H9 (cell line): Measurements from ENCODE around the gene SRSF6. TPM values are rescaled to one million over a fixed set of nuclear protein-coding genes. Genes with fewer than 3 reads are reported as not detected.

ENCODE experiments used
- DNase-seq: peaks from one replicate; pipeline ENCODE4 v3.0.0-alpha.2; 2017
- H2AFZ ChIP-seq: one replicate; pipeline ENCODE4 v1.6.1; 2013; ENCODE audit warnings: mild to moderate bottlenecking, low read length, control low read depth, moderate library complexity
- H2AK5ac ChIP-seq: 2 replicates; pipeline ENCODE4 v1.6.1; 2013; ENCODE audit warnings: low read length, control low read depth, mixed read lengths; ENCODE audit not compliant: insufficient read length
- H2BK120ac ChIP-seq: one replicate; pipeline ENCODE4 v1.6.1; 2013; ENCODE audit warnings: low read depth, mild to moderate bottlenecking, low read length, control low read depth, inconsistent platforms; ENCODE audit not compliant: poor library complexity, severe bottlenecking
- H2BK12ac ChIP-seq: 2 replicates; pipeline ENCODE4 v1.6.1; 2013; ENCODE audit warnings: low read length, control low read depth, mixed read lengths, low read depth; ENCODE audit not compliant: insufficient read length
- H2BK15ac ChIP-seq: 2 replicates; pipeline ENCODE4 v1.6.1; 2013; ENCODE audit warnings: low read depth, low read length, control low read depth
- H2BK20ac ChIP-seq: one replicate; pipeline ENCODE4 v1.6.1; 2013; ENCODE audit warnings: low read depth, mild to moderate bottlenecking, low read length, control low read depth, inconsistent platforms; ENCODE audit not compliant: poor library complexity, severe bottlenecking
- H2BK5ac ChIP-seq: 2 replicates; pipeline ENCODE4 v1.6.1; 2013; ENCODE audit warnings: low read length, control low read depth, mixed read lengths; ENCODE audit not compliant: insufficient read length
- H3K14ac ChIP-seq: 2 replicates; pipeline ENCODE4 v1.6.1; 2013; ENCODE audit warnings: low read length, control low read depth; ENCODE audit not compliant: insufficient read depth
- H3K18ac ChIP-seq: 2 replicates; pipeline ENCODE4 v1.6.1; 2013; ENCODE audit warnings: low read depth, mild to moderate bottlenecking, mixed read lengths, low read length, control low read depth; ENCODE audit not compliant: insufficient read length
- H3K23ac ChIP-seq: 2 replicates; pipeline ENCODE4 v1.6.1; 2013; ENCODE audit warnings: low read length, control low read depth, mixed read lengths, low read depth; ENCODE audit not compliant: insufficient read length
- H3K23me2 ChIP-seq: 2 replicates; pipeline ENCODE4 v1.6.1; 2013; ENCODE audit warnings: low read depth, mild to moderate bottlenecking, mixed read lengths, low read length, control low read depth; ENCODE audit not compliant: insufficient read length, poor library complexity, severe bottlenecking
- H3K27ac ChIP-seq: 2 replicates; pipeline ENCODE4 v1.5.1; 2013; ENCODE audit warnings: low read length, control low read depth, mixed read lengths, low read depth; ENCODE audit not compliant: insufficient read length
- H3K27me3 ChIP-seq: 2 replicates; pipeline ENCODE4 v1.6.1; 2013; ENCODE audit warnings: low read length, control low read depth, inconsistent platforms; ENCODE audit not compliant: insufficient read depth
- H3K4ac ChIP-seq: 2 replicates; pipeline ENCODE4 v1.6.1; 2013; ENCODE audit warnings: low read depth, mild to moderate bottlenecking, control low read depth, inconsistent platforms, low read length, moderate library complexity
- H3K4me1 ChIP-seq: 2 replicates; pipeline ENCODE4 v1.6.1; 2013; ENCODE audit warnings: low read length, control low read depth, inconsistent platforms; ENCODE audit not compliant: insufficient read depth
- H3K4me2 ChIP-seq: 2 replicates; pipeline ENCODE4 v1.6.1; 2013; ENCODE audit warnings: low read length, control low read depth, mixed read lengths; ENCODE audit not compliant: insufficient read length, insufficient read depth
- H3K56ac ChIP-seq: 2 replicates; pipeline ENCODE4 v1.6.1; 2013; ENCODE audit warnings: low read depth, mild to moderate bottlenecking, mixed read lengths, low read length, control low read depth; ENCODE audit not compliant: insufficient read length
- H3K79me1 ChIP-seq: 2 replicates; pipeline ENCODE4 v1.6.1; 2013; ENCODE audit warnings: low read depth, mild to moderate bottlenecking, moderate library complexity, low read length, control low read depth, inconsistent platforms; ENCODE audit not compliant: insufficient read depth, poor library complexity, severe bottlenecking
- H3K79me2 ChIP-seq: 2 replicates; pipeline ENCODE4 v1.6.1; 2013; ENCODE audit warnings: low read length, control low read depth, inconsistent platforms; ENCODE audit not compliant: insufficient read depth
- H3K9ac ChIP-seq: 2 replicates; pipeline ENCODE4 v1.6.1; 2013; ENCODE audit warnings: low read length, control low read depth, mixed read lengths; ENCODE audit not compliant: insufficient read length; ENCODE audit errors: extremely low read depth
- H3K9me3 ChIP-seq: one replicate; pipeline ENCODE4 v1.6.1; 2013; ENCODE audit warnings: low read depth, low read length, inconsistent platforms; ENCODE audit not compliant: control insufficient read depth
- H3T11ph ChIP-seq: one replicate; pipeline ENCODE4 v1.6.1; 2013; ENCODE audit warnings: mild to moderate bottlenecking, low read length, control low read depth, inconsistent platforms
- H4K20me1 ChIP-seq: one replicate; pipeline ENCODE4 v1.6.1; 2013; ENCODE audit not compliant: control insufficient read depth, insufficient read length, insufficient read depth
- H4K5ac ChIP-seq: 2 replicates; pipeline ENCODE4 v1.6.1; 2013; ENCODE audit warnings: low read depth, mild to moderate bottlenecking, mixed read lengths, low read length, control low read depth; ENCODE audit not compliant: insufficient read length
- H4K8ac ChIP-seq: replicated peaks from 2 replicates; pipeline ENCODE4 v1.6.1; 2013; ENCODE audit warnings: low read length, control low read depth, mixed read lengths, low read depth; ENCODE audit not compliant: insufficient read length
- H4K91ac ChIP-seq: 2 replicates; pipeline ENCODE4 v1.6.1; 2013; ENCODE audit warnings: low read depth, mild to moderate bottlenecking, moderate library complexity, mixed read lengths, low read length, control low read depth; ENCODE audit not compliant: insufficient read length
- H3K27ac Mint-ChIP-seq, 3 experiments: 2 replicates in 2 of 3; 3 replicates in 1 of 3; pipeline ENCODE4 v1.8.0; 2020 to 2021; ENCODE audit warnings: mixed read lengths in 3 of 3, mild to moderate bottlenecking in 1 of 3, moderate library complexity in 1 of 3
- H3K27me3 Mint-ChIP-seq: 2 replicates; pipeline ENCODE4 v1.8.0; 2021; ENCODE audit warnings: low read depth, mild to moderate bottlenecking, moderate library complexity, mixed read lengths
- H3K36me3 Mint-ChIP-seq, 3 experiments: 2 replicates in 2 of 3; 3 replicates in 1 of 3; pipeline ENCODE4 v1.8.0; 2020 to 2021; ENCODE audit warnings: low read depth in 3 of 3, mixed read lengths in 3 of 3; ENCODE audit not compliant: insufficient read depth in 1 of 3
- H3K4me1 Mint-ChIP-seq, 2 experiments: 2 replicates each; pipeline ENCODE4 v1.8.0; 2020; ENCODE audit warnings: mixed read lengths in 2 of 2
- H3K4me3 Mint-ChIP-seq, 2 experiments: 2 replicates in 1 of 2; 3 replicates in 1 of 2; pipeline ENCODE4 v1.8.0; 2020 to 2021; ENCODE audit warnings: mild to moderate bottlenecking in 2 of 2, mixed read lengths in 2 of 2, moderate library complexity in 1 of 2
- H3K9me3 Mint-ChIP-seq, 2 experiments: 2 replicates in 1 of 2; 3 replicates in 1 of 2; pipeline ENCODE4 v1.8.0; 2020; ENCODE audit warnings: mild to moderate bottlenecking in 2 of 2, mixed read lengths in 2 of 2, moderate library complexity in 1 of 2
- CTCF ChIP-seq: fragments of 200-600 bp; sonication (generic); conservative IDR thresholded peaks from 3 replicates; pipeline ENCODE4 v1.8.0; 2021; ENCODE audit warnings: antibody characterized with exemption, mild to moderate bottlenecking
- WGBS: extraction: QIAGEN DNeasy Blood & Tissue Kit; methylation state at CpG from one replicate; pipeline ENCODE4 v1.1.7; 2013; ENCODE audit warnings: missing lambda C conversion rate, low lambda C conversion rate, mixed read lengths; ENCODE audit not compliant: insufficient read length; ENCODE audit errors: extremely low coverage; 5-methylcytosine and 5-hydroxymethylcytosine counted together
- total RNA-seq: library from RNA; stranded (reverse); gene quantifications from 2 replicates; pipeline ENCODE4 v1.2.1, GENCODE V29; 2021

SRSF6 gene
- total RNA-seq, 1 experiment from 2014 or later: 336 TPM

- peak overlapping the region; percentile 66 for H3K14ac ChIP-seq
- no peak overlapping the region for H4K8ac ChIP-seq
- no peak overlapping the region for H4K91ac ChIP-seq
- H4K5ac ChIP-seq: peak overlapping the region; percentile 33
- Mint-ChIP-seq H3K4me3 (peak overlapping the region; percentile 74 to 91), H3K4me1 (peaks cover 14 to 17% of the 10 kb centered on the region in 2 experiments), H3K9me3 (no peaks in the 10 kb centered on the region), H3K36me3 (peaks cover 2 to 20% (median 13%) of the 10 kb centered on the region in 3 experiments; a peak in 6 of 7 replicates), H3K27ac (peak overlapping the region in 1 of 3 experiments; percentile 51; a peak in 2 of 7 replicates), H3K27me3 (no peaks in the 10 kb centered on the region)
- H3K27me3 ChIP-seq: no peaks in the 10 kb centered on the region
- no peaks in the 10 kb centered on the region for H3K4me1 ChIP-seq
- no peak overlapping the region for H2AFZ ChIP-seq
- H3T11ph ChIP-seq: no peak overlapping the region
- no peaks in the 10 kb centered on the region for H3K9me3 ChIP-seq
- WGBS: no CpG with 5 or more reads among the region's 10 CpGs
- peaks cover 6% of the 10 kb centered on the region for H3K23me2 ChIP-seq
- no peak overlapping the region for H3K4ac ChIP-seq
- H2AK5ac ChIP-seq: no peak overlapping the region
- H2BK12ac ChIP-seq: no peak overlapping the region
- H3K4me2 ChIP-seq: peak overlapping the region; percentile 88
- H3K56ac ChIP-seq: no peak overlapping the region
- no peaks in the 10 kb centered on the region for H4K20me1 ChIP-seq
- H3K79me1 ChIP-seq: no peaks in the 10 kb centered on the region
- H3K27ac ChIP-seq: no peak overlapping the region
- H2BK5ac ChIP-seq: no peak overlapping the region
- peak overlapping the region; percentile 74 for H3K9ac ChIP-seq
- no peak overlapping the region for H2BK15ac ChIP-seq
- TF ChIP-seq CTCF: no peak
- H2BK120ac ChIP-seq: no peak overlapping the region
- H2BK20ac ChIP-seq: no peak overlapping the region
- H3K18ac ChIP-seq: peak overlapping the region; percentile 21
- DNase-seq: no peak
- no peaks in the 10 kb centered on the region for H3K79me2 ChIP-seq
- H3K23ac ChIP-seq: no peak overlapping the region
These were observed 55.8 kb downstream of the SRSF6 start for GRCh38 chr20:43513372-43513930.

Other genes starting within 250 kb of the SRSF6 start
- 17.4 and 19.9 TPM in 2 replicates for gene L3MBTL1, start 49.8 kb downstream of the SRSF6 start, total RNA-seq
- gene SGK2, start 101.1 kb downstream of the SRSF6 start, total RNA-seq: not detected in 2 replicates
- 44.5 and 45.5 TPM in 2 replicates for gene IFT52, start 133.0 kb downstream of the SRSF6 start, total RNA-seq
- 159 and 165 TPM in 2 replicates for gene MYBL2, start 209.2 kb downstream of the SRSF6 start, total RNA-seq